AML-193 (cell line): Measurements from ENCODE around the gene GULP1.
"Not testable (repeated sequence)": the region's sequence is repeated elsewhere in the genome, so short reads cannot be mapped to it uniquely, and the experiment has no call there.

Source experiments
- DNase-seq, 2 experiments: peaks; one replicate each; lab custom pipeline; 2025; lab: John Stamatoyannopoulos, UW

The GULP1 gene

GRCh38 chr2:188527581-188527993, 235.9 kb downstream of the GULP1 start:
- DNase-seq, result no peak

- no peak for DNase-seq
Observed at GRCh38 chr2:188529710-188530109, 238.0 kb downstream of the GULP1 start.

- no peak for DNase-seq
Observed at GRCh38 chr2:188534875-188535274, 243.2 kb downstream of the GULP1 start.

GRCh38 chr2:188551671-188552070, 260.0 kb downstream of the GULP1 start:
- no peak for DNase-seq

GRCh38 chr2:188557081-188557480, 265.4 kb downstream of the GULP1 start:
- no peak for DNase-seq

GRCh38 chr2:188559455-188559854, 267.8 kb downstream of the GULP1 start:
- DNase-seq, result not testable (repeated sequence)

- DNase-seq, result no peak
Observed at GRCh38 chr2:188561473-188561979, 269.9 kb downstream of the GULP1 start.

GRCh38 chr2:188569431-188570165, 277.9 kb downstream of the GULP1 start:
- DNase-seq, result no peak

- DNase-seq, result no peak
Observed at GRCh38 chr2:188570370-188570769, 278.7 kb downstream of the GULP1 start.

- DNase-seq, result no peak
Observed at GRCh38 chr2:188571543-188572303, 280.0 kb downstream of the GULP1 start.

GRCh38 chr2:188572592-188572991, 280.9 kb downstream of the GULP1 start:
- no peak for DNase-seq

GRCh38 chr2:188573453-188573852, 281.8 kb downstream of the GULP1 start:
- DNase-seq, result no peak

- DNase-seq, result no peak
Observed at GRCh38 chr2:188576006-188576405, 284.3 kb downstream of the GULP1 start.

GRCh38 chr2:188576651-188577050, 285.0 kb downstream of the GULP1 start:
- DNase-seq, result no peak

- no peak for DNase-seq
Observed at GRCh38 chr2:188577231-188577630, 285.6 kb downstream of the GULP1 start.

- DNase-seq, result no peak
Observed at GRCh38 chr2:188580738-188581137, 289.1 kb downstream of the GULP1 start.

- DNase-seq, result no peak
Observed at GRCh38 chr2:188582211-188582610, 290.5 kb downstream of the GULP1 start.

GRCh38 chr2:188588235-188588634, 296.6 kb downstream of the GULP1 start:
- no peak for DNase-seq

GRCh38 chr2:188596054-188596453, 304.4 kb downstream of the GULP1 start:
- no peak for DNase-seq

- DNase-seq, result no peak
Observed at GRCh38 chr2:188598551-188598950, 306.9 kb downstream of the GULP1 start.

GRCh38 chr2:188599140-188599539, 307.5 kb downstream of the GULP1 start:
- no peak for DNase-seq

- no peak for DNase-seq
Observed at GRCh38 chr2:188600536-188601210, 309.0 kb downstream of the GULP1 start.

GRCh38 chr2:188601391-188601790, 309.7 kb downstream of the GULP1 start:
- no peak for DNase-seq
